Subcutaneous adipose tissue (tissue), 4 donors: ENCODE measurements around the gene MAP3K5. TPM values are rescaled to one million over a fixed set of nuclear protein-coding genes. Genes with fewer than 3 reads are reported as not detected.

Experiments
- total RNA-seq, 4 donors: library from RNA; depleted of rRNA; stranded (reverse); fragments of >200 nt; gene quantifications; one replicate each; pipeline ENCODE4 v1.1.0, GENCODE V29; 2016
- TF ChIP-seq, protein P1 (sequence below): fragments of 450-650 bp; IDR thresholded peaks from one replicate; pipeline ENCODE4 v1.5.1; 2016; ENCODE audit warnings: low read depth, mild to moderate bottlenecking, control low read depth, antibody characterized with exemption, moderate library complexity

The MAP3K5 gene
- total RNA-seq, 4 donors from 2014 or later = 20.9 to 44.0 (median 37.1) TPM

GRCh38 chr6:136523196-136523595 lies 269.1 kb downstream of the MAP3K5 start:
- TF ChIP-seq, protein P1, sequence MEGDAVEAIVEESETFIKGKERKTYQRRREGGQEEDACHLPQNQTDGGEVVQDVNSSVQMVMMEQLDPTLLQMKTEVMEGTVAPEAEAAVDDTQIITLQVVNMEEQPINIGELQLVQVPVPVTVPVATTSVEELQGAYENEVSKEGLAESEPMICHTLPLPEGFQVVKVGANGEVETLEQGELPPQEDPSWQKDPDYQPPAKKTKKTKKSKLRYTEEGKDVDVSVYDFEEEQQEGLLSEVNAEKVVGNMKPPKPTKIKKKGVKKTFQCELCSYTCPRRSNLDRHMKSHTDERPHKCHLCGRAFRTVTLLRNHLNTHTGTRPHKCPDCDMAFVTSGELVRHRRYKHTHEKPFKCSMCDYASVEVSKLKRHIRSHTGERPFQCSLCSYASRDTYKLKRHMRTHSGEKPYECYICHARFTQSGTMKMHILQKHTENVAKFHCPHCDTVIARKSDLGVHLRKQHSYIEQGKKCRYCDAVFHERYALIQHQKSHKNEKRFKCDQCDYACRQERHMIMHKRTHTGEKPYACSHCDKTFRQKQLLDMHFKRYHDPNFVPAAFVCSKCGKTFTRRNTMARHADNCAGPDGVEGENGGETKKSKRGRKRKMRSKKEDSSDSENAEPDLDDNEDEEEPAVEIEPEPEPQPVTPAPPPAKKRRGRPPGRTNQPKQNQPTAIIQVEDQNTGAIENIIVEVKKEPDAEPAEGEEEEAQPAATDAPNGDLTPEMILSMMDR = no peak

DNA sequence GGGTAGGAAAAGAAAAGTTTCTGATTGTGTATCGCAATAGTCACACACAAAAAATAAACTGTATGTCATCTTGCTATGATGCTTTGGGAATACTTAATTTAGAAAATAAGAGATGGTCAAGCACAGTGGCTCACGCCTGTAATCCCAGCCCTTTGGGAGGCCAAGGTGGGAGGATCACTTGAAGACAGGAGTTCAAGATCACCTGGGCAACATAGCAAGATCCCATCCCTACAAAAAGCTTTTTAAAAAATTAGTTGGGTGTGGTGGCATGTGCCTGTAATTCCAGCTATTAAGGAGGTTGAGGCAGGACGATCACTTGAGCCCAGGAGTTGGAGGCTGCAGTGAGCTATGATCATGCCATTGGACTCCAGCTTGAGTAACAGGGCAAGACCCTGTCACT lies 269.6 kb downstream of the MAP3K5 start:
- TF ChIP-seq, protein P1 = no peak

DNA sequence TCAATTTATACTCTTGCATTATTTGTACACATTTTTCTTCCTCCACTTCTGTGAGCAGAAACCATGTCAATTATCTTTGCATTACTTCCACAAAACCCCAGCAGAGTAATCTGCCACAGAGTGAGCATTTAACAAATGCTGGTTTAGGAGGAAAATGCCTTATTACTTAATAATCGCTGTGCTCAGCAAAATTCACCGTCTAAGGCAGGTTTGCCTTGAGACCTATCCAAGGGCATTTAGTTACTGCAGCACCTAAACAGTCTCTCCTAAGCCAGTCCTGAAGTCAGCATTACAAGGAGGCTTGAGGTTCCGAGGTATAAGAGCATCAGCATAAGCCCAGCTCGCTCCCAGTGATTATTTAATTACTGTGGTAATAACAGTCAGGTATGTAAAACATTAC lies 270.4 kb downstream of the MAP3K5 start:
- TF ChIP-seq, protein P1 = no peak

- TF ChIP-seq, protein P1 = no peak
Measured at GRCh38 chr6:136521427-136521826, 270.9 kb downstream of the MAP3K5 start.

- TF ChIP-seq, protein P1 = no peak
Measured at GRCh38 chr6:136520517-136520916, 271.8 kb downstream of the MAP3K5 start.

- TF ChIP-seq, protein P1 = no peak
Measured at GRCh38 chr6:136517582-136517981, 274.7 kb downstream of the MAP3K5 start.

GRCh38 chr6:136517002-136517401 lies 275.3 kb downstream of the MAP3K5 start:
- TF ChIP-seq, protein P1 = no peak
